GM18870 (cell line): ENCODE measurements around the gene PADI3.

Source experiments
- ATAC-seq: cut with Tn5 transposase; IDR thresholded peaks from one replicate; pipeline ENCODE4 v1.9.1; 2021; ENCODE audit warnings: moderate library complexity; ENCODE audit not compliant: unreplicated experiment

The PADI3 gene

GRCh38 chr1:17295292-17295691 lies 46.4 kb downstream of the PADI3 start:
- ATAC-seq = no peak

- ATAC-seq = no peak
Observed at GRCh38 chr1:17296086-17296485, 47.2 kb downstream of the PADI3 start.

- ATAC-seq = no peak
Observed at GRCh38 chr1:17297991-17298390, 49.1 kb downstream of the PADI3 start.

- ATAC-seq = no peak
Observed at GRCh38 chr1:17301767-17302166, 52.9 kb downstream of the PADI3 start.

- no peak for ATAC-seq
Observed at GRCh38 chr1:17304151-17304825, 55.4 kb downstream of the PADI3 start.

- no peak for ATAC-seq
Observed at GRCh38 chr1:17304826-17305175, 55.9 kb downstream of the PADI3 start.

- no peak for ATAC-seq
Observed at GRCh38 chr1:17305576-17306095, 56.7 kb downstream of the PADI3 start.

- no peak for ATAC-seq
Observed at GRCh38 chr1:17306407-17306806, 57.5 kb downstream of the PADI3 start.

GRCh38 chr1:17306921-17307320 lies 58.0 kb downstream of the PADI3 start:
- no peak for ATAC-seq

GRCh38 chr1:17307329-17307728 lies 58.4 kb downstream of the PADI3 start:
- ATAC-seq = no peak

- ATAC-seq = no peak
Observed at GRCh38 chr1:17307946-17308345, 59.0 kb downstream of the PADI3 start, which contains the start of gene PADI4. Gene PADI4, plus strand, starts transcription at chr1:17308197. Its CDS starts 26 bp downstream, at chr1:17308223.

- no peak for ATAC-seq
Observed at GRCh38 chr1:17308593-17308992, 59.7 kb downstream of the PADI3 start.

- no peak for ATAC-seq
Observed at GRCh38 chr1:17309426-17310067, 60.6 kb downstream of the PADI3 start.

GRCh38 chr1:17310068-17310640 lies 61.3 kb downstream of the PADI3 start:
- ATAC-seq = no peak

GRCh38 chr1:17313530-17314309 lies 64.8 kb downstream of the PADI3 start:
- no peak for ATAC-seq

- no peak for ATAC-seq
Observed at GRCh38 chr1:17314491-17314971, 65.6 kb downstream of the PADI3 start.

GRCh38 chr1:17315542-17316130 lies 66.7 kb downstream of the PADI3 start:
- no peak for ATAC-seq

GRCh38 chr1:17316704-17317103 lies 67.8 kb downstream of the PADI3 start:
- no peak for ATAC-seq

- ATAC-seq = no peak
Observed at GRCh38 chr1:17318262-17318661, 69.4 kb downstream of the PADI3 start.

GRCh38 chr1:17319561-17320350 lies 70.9 kb downstream of the PADI3 start:
- no peak for ATAC-seq
